Fibroblast of mammary gland (primary cell): ENCODE measurements around the gene SRRM3.
"Not testable (repeated sequence)": the region's sequence is repeated elsewhere in the genome, so short reads cannot be mapped to it uniquely, and the experiment has no call there.

ENCODE experiments used
- DNase-seq: peaks from one replicate; pipeline ENCODE4 v3.0.0-alpha.2; 2010; ENCODE audit warnings: low read depth
- H3K4me3 ChIP-seq: 2 replicates; pipeline ENCODE4 v1.5.1; 2011; ENCODE audit warnings: low read depth, mild to moderate bottlenecking, low read length, moderate library complexity; ENCODE audit not compliant: control insufficient read depth
- CTCF ChIP-seq: conservative IDR thresholded peaks from 2 replicates; pipeline ENCODE4 v1.5.1; 2011; ENCODE audit warnings: low read depth, low read length, inconsistent platforms; ENCODE audit not compliant: control insufficient read depth, insufficient read depth

The SRRM3 gene

GRCh38 chr7:76291351-76292212 is 89.9 kb downstream of the SRRM3 start:
- DNase-seq: peak; percentile 98
- peak overlapping the region; percentile 22 for H3K4me3 ChIP-seq
- TF ChIP-seq CTCF: peak; percentile 92

GRCh38 chr7:76292213-76292573 is 90.5 kb downstream of the SRRM3 start:
- H3K4me3 ChIP-seq: peak overlapping the region; percentile 22
- peak; percentile 43 for DNase-seq
- TF ChIP-seq CTCF: no peak

GRCh38 chr7:76292911-76293310 is 91.2 kb downstream of the SRRM3 start:
- DNase-seq, H3K4me3 ChIP-seq: not testable (repeated sequence)

DNA sequence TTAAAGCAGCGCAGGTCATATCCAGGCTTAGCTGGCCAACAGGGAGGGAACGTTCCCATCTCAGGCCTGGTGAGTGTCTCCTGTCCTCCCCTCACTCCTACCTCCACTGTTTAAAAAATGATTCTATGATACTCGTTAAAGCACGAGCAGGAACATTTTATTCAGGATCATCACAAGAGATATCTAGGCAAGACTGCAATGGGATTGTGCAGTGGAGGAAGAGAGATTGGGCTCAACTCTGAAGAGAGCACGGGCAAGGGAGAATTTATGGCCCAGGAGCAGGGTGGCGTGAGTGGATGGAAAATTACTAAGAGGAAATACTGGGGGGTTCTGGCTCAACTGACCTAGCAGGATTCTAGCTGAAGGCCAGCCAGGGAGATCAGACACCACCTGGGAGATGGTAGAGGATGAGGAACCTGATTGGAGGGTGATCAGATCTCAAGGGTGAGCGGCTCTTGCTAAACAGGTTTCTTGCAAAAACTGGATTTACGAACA is 91.8 kb downstream of the SRRM3 start:
- DNase-seq: no peak
- H3K4me3 ChIP-seq: no peak overlapping the region

DNA sequence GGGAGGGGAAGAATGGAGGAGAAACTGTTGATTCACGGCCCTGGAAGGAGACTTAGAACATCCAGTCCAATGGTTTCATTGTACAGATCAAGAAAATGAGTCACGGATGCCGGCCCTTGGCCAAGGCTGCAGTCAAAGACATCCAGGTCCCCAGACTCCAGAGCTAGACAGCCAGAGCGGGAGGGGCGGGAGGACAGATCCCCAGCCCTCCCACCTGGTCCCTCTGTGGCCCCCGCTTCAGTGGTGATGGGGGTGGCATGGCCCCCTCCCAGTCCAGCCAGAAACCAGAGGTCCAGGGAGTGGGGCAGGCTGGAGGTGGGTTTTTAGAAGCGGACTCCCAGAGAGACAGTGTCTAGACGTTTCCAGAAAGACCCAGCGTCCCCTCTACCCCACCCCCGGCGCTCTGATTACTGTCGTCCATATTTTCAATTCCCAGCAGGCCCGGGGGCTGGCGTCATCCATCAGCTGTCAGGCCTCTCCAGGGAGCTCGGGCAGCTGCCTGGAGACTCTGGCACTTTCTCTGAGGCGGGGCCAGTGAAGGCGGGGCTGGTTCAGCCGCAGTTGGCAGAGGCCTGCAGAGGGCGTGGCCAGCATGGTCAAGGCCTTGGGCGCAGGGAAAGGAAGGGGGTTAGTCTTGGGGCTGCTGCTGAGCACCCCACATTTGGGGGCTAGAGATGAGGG is 92.8 kb downstream of the SRRM3 start:
- TF ChIP-seq CTCF: no peak
- DNase-seq: peak; percentile 98
- peak overlapping the region; percentile 33 for H3K4me3 ChIP-seq

More for the DNA sequence above, 91.8 kb downstream of the SRRM3 start:
- TF ChIP-seq CTCF: no peak

- peak; percentile 93 for DNase-seq
- no peak for TF ChIP-seq CTCF
- no peak overlapping the region for H3K4me3 ChIP-seq
These were observed 95.3 kb downstream of the SRRM3 start for GRCh38 chr7:76296743-76297740.
